HFFc6 (cell line): ENCODE results near the gene FAM50B. TPM values are rescaled to one million over a fixed set of nuclear protein-coding genes. Genes with fewer than 3 reads are reported as not detected.

Experiments
- DNase-seq: peaks from one replicate; pipeline ENCODE4 v3.0.0-alpha.2; 2018
- H3K27ac Mint-ChIP-seq: 2 replicates; pipeline ENCODE4 v1.8.0; 2020; ENCODE audit warnings: mild to moderate bottlenecking, mixed read lengths
- H3K27me3 Mint-ChIP-seq: 2 replicates; pipeline ENCODE4 v1.8.0; 2021; ENCODE audit warnings: mild to moderate bottlenecking, moderate library complexity, mixed read lengths; ENCODE audit not compliant: insufficient read depth
- H3K36me3 Mint-ChIP-seq: 2 replicates; pipeline ENCODE4 v1.8.0; 2021; ENCODE audit warnings: low read depth, mixed read lengths
- H3K4me1 Mint-ChIP-seq: 2 replicates; pipeline ENCODE4 v1.8.0; 2020; ENCODE audit warnings: low read depth, mixed read lengths
- H3K4me3 Mint-ChIP-seq: 2 replicates; pipeline ENCODE4 v1.8.0; 2020; ENCODE audit warnings: mild to moderate bottlenecking, moderate library complexity, mixed read lengths
- H3K9me3 Mint-ChIP-seq: 2 replicates; pipeline ENCODE4 v1.8.0; 2020; ENCODE audit warnings: mild to moderate bottlenecking, mixed read lengths
- CTCF ChIP-seq: fragments of 200-600 bp; sonication (generic); IDR thresholded peaks from 2 replicates; pipeline ENCODE4 v1.5.0; 2021; ENCODE audit warnings: antibody characterized with exemption, mild to moderate bottlenecking
- total RNA-seq, 6 experiments: library from RNA; stranded (reverse); fragmentation: NEBNext Ultra II Directional; extraction: Animal tissue kit (Norgen Biotek cat#: 25700); gene quantifications; 2 replicates in 1 of 6; 3 replicates in 5 of 6; pipeline ENCODE4 v1.2.3, GENCODE V29; 2021

The FAM50B gene
- total RNA-seq, 6 experiments from 2014 or later, result 8.0 to 11.7 (median 10.2) TPM

GRCh38 chr6:3885262-3886036 lies 36.3 kb downstream of the FAM50B start:
- H3K27me3 Mint-ChIP-seq, result peaks cover 4% of the 10 kb centered on the region
- TF ChIP-seq CTCF, result peak; percentile 65
- H3K4me1 Mint-ChIP-seq, result peaks cover 53% of the 10 kb centered on the region
- DNase-seq, result no peak
- no peaks in the 10 kb centered on the region for H3K36me3 Mint-ChIP-seq
- no peak overlapping the region for H3K27ac Mint-ChIP-seq
- no peak overlapping the region for H3K4me3 Mint-ChIP-seq
- no peaks in the 10 kb centered on the region for H3K9me3 Mint-ChIP-seq

- peaks cover 56% of the 10 kb centered on the region for H3K4me1 Mint-ChIP-seq
- H3K27ac Mint-ChIP-seq, result no peak overlapping the region
- H3K36me3 Mint-ChIP-seq, result no peaks in the 10 kb centered on the region
- peak; percentile 49 for DNase-seq
- peak; percentile 83 for TF ChIP-seq CTCF
- peaks cover 4% of the 10 kb centered on the region for H3K27me3 Mint-ChIP-seq
- H3K4me3 Mint-ChIP-seq, result no peak overlapping the region
- H3K9me3 Mint-ChIP-seq, result no peaks in the 10 kb centered on the region
Observed at GRCh38 chr6:3887150-3887700, 38.1 kb downstream of the FAM50B start.

GRCh38 chr6:3888153-3888957 lies 39.2 kb downstream of the FAM50B start:
- Mint-ChIP-seq H3K4me1 (peaks cover 45% of the 10 kb centered on the region), H3K4me3 (no peak overlapping the region), H3K27me3 (peaks cover under 1% of the 10 kb centered on the region; the same call in 1 of the 2 replicates), H3K9me3 (no peaks in the 10 kb centered on the region), H3K27ac (no peak overlapping the region), H3K36me3 (no peaks in the 10 kb centered on the region)
- DNase-seq, result no peak
- TF ChIP-seq CTCF, result no peak

- H3K36me3 Mint-ChIP-seq, result no peaks in the 10 kb centered on the region
- no peak for TF ChIP-seq CTCF
- no peak for DNase-seq
- no peak overlapping the region for H3K4me3 Mint-ChIP-seq
- no peaks in the 10 kb centered on the region for H3K9me3 Mint-ChIP-seq
- H3K27me3 Mint-ChIP-seq, result no peaks in the 10 kb centered on the region; the same call in 1 of the 2 replicates
- peaks cover 29% of the 10 kb centered on the region for H3K4me1 Mint-ChIP-seq
- no peak overlapping the region for H3K27ac Mint-ChIP-seq
Observed at GRCh38 chr6:3890047-3890446, 40.9 kb downstream of the FAM50B start.

GRCh38 chr6:3891883-3892282 lies 42.7 kb downstream of the FAM50B start:
- no peak for DNase-seq
- Mint-ChIP-seq H3K9me3 (no peaks in the 10 kb centered on the region), H3K27me3 (no peaks in the 10 kb centered on the region), H3K27ac (no peak overlapping the region), H3K4me1 (peaks cover 21% of the 10 kb centered on the region), H3K36me3 (no peaks in the 10 kb centered on the region), H3K4me3 (no peak overlapping the region)
- no peak for TF ChIP-seq CTCF
